ENCODE results near the gene HOXA9. TPM values are rescaled to one million over a fixed set of nuclear protein-coding genes. Genes with fewer than 3 reads are reported as not detected.

Gene HOXA9
- total RNA-seq, 1 experiment from 2014 or later = 91.0 TPM

- TF ChIP-seq, protein P1, sequence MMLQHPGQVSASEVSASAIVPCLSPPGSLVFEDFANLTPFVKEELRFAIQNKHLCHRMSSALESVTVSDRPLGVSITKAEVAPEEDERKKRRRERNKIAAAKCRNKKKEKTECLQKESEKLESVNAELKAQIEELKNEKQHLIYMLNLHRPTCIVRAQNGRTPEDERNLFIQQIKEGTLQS (IDR thresholded peaks at IDR 0.05) = no peak
- TF ChIP-seq, protein P2, sequence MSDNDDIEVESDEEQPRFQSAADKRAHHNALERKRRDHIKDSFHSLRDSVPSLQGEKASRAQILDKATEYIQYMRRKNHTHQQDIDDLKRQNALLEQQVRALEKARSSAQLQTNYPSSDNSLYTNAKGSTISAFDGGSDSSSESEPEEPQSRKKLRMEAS (IDR thresholded peaks at IDR 0.05) = no peak
- no peak for TF ChIP-seq EZH2 (IDR thresholded peaks at IDR 0.05)
- TF ChIP-seq SP1 (IDR thresholded peaks at IDR 0.05; ENCODE audit: low read depth) = no peak
- no peak for TF ChIP-seq EGR1 (IDR thresholded peaks at IDR 0.05; ENCODE audit: low read depth)
- TF ChIP-seq SIN3A (IDR thresholded peaks at IDR 0.05; ENCODE audit: low read depth) = no peak
- TF ChIP-seq ELF1 (IDR thresholded peaks at IDR 0.05; ENCODE audit: borderline replicate concordance, low read depth) = no peak
- no peak for TF ChIP-seq FOSL1 (IDR thresholded peaks at IDR 0.05; ENCODE audit: low read depth)
- TF ChIP-seq YY1 (IDR thresholded peaks at IDR 0.05; ENCODE audit: extremely low read depth, insufficient replicate concordance, low read depth, low read length) = no peak
- no peak for TF ChIP-seq ZFX (IDR thresholded peaks at IDR 0.05)
Observed at GRCh38 chr7:27194686-27195379, 29.5 kb upstream of the HOXA9 start (continued).

- Histone ChIP-seq H3K4me2 (ENCODE audit: low read length) (no peak overlapping the region), H2AFZ (ENCODE audit: low read depth, low read length, poor library complexity, severe bottlenecking) (no peak overlapping the region), H3K4me1 (ENCODE audit: control insufficient read depth in 1 of 2, insufficient read depth in 2 of 2, low read length in 2 of 2) (peaks cover 0 to 9% of the 10 kb centered on the region in 2 experiments; a peak in 1 of 4 replicates), H3K9me2 (ENCODE audit: insufficient read depth) (no peaks in the 10 kb centered on the region), H3K9ac (ENCODE audit: low read length) (no peak overlapping the region), H3K27ac (ENCODE audit: low read depth, low read length) (no peak overlapping the region), H3K79me2 (ENCODE audit: insufficient read depth, low read length) (no peaks in the 10 kb centered on the region), H3K4me3 (replicated peaks in 1 of 2; ENCODE audit: low read depth in 1 of 2, low read length in 2 of 2) (no peak overlapping the region), H3K36me3 (ENCODE audit: control insufficient read depth in 1 of 2, insufficient read depth in 2 of 2, low read length in 2 of 2) (no peaks in the 10 kb centered on the region), H4K20me1 (ENCODE audit: insufficient read depth) (no peaks in the 10 kb centered on the region), H3K9me3 (ENCODE audit: control insufficient read depth in 1 of 2, insufficient read depth in 1 of 2, low read depth in 1 of 2, low read length in 2 of 2) (no peaks in the 10 kb centered on the region), H3K27me3 (ENCODE audit: insufficient read depth, low read length) (no peaks in the 10 kb centered on the region)
- ChIA-PET RAD21 (ENCODE audit: low non-redundant PET in 1 of 2, low total read pairs in 2 of 2, uncharacterized antibody in 2 of 2, unreplicated experiment in 2 of 2) (no interaction called here), CTCF (interaction anchor here (1.0 kb wide), 1 partner anchor 14 kb away, joined by 3 read pairs; no protein-coding TSS in a partner anchor), POLR2A (no interaction called here)
- ATAC-seq = no peak
- intact Hi-C loops (cut with micrococcal nuclease) = loop anchor here (10.0 kb wide), 2 partner anchors 551 to 1431 kb away; partner anchors contain the start of gene TAX1BP1
- BruUV-seq (replicated peaks) = no TSS peak
- no peak for DNase-seq (ENCODE audit: low read depth, low spot score)
- no peak for TF ChIP-seq CTCF (IDR thresholded peaks at IDR 0.05 in 2 of 3, conservative IDR thresholded peaks at IDR 0.05 in 1 of 3; ENCODE audit: borderline replicate concordance in 1 of 3, insufficient read depth in 1 of 3, low read depth in 2 of 3, low read length in 2 of 3)
- no peak for TF ChIP-seq FOSL1 (IDR thresholded peaks at IDR 0.05; ENCODE audit: low read depth)
- no peak for TF ChIP-seq ZFX (IDR thresholded peaks at IDR 0.05)
- no peak for TF ChIP-seq ZNF274 (IDR thresholded peaks at IDR 0.05; ENCODE audit: low read depth, low read length)
- no peak for TF ChIP-seq SRF (IDR thresholded peaks at IDR 0.05; ENCODE audit: low read depth)
- TF ChIP-seq, protein P1 (IDR thresholded peaks at IDR 0.05) = no peak
- no peak for TF ChIP-seq JUND (IDR thresholded peaks at IDR 0.05)
- TF ChIP-seq TCF7L2 (IDR thresholded peaks at IDR 0.05; ENCODE audit: borderline replicate concordance, extremely low read depth, insufficient read depth, insufficient read length) = no peak
- no peak for TF ChIP-seq POLR2AphosphoS5 (IDR thresholded peaks at IDR 0.05; ENCODE audit: low read depth, low read length)
- no peak for TF ChIP-seq CBX3 (IDR thresholded peaks at IDR 0.05; ENCODE audit: low read depth)
- no peak for TF ChIP-seq POLR2A (IDR thresholded peaks at IDR 0.05; ENCODE audit: borderline replicate concordance, extremely low read depth, insufficient read depth, insufficient read length)
- TF ChIP-seq, protein P2 (IDR thresholded peaks at IDR 0.05) = no peak
- no peak for TF ChIP-seq REST (IDR thresholded peaks at IDR 0.05; ENCODE audit: low read depth)
- TF ChIP-seq EZH2phosphoT487 (IDR thresholded peaks at IDR 0.05; ENCODE audit: borderline replicate concordance) = no peak
- TF ChIP-seq EGR1 (IDR thresholded peaks at IDR 0.05; ENCODE audit: low read depth) = no peak
Observed at GRCh38 chr7:27194002-27194352, 28.6 kb upstream of the HOXA9 start.
